Measurements from ENCODE around the gene TOR1AIP2.

GRCh38 chr1:179828554-179829110 lies 49.0 kb downstream of the TOR1AIP2 start:
- TF ChIP-seq, protein P1, sequence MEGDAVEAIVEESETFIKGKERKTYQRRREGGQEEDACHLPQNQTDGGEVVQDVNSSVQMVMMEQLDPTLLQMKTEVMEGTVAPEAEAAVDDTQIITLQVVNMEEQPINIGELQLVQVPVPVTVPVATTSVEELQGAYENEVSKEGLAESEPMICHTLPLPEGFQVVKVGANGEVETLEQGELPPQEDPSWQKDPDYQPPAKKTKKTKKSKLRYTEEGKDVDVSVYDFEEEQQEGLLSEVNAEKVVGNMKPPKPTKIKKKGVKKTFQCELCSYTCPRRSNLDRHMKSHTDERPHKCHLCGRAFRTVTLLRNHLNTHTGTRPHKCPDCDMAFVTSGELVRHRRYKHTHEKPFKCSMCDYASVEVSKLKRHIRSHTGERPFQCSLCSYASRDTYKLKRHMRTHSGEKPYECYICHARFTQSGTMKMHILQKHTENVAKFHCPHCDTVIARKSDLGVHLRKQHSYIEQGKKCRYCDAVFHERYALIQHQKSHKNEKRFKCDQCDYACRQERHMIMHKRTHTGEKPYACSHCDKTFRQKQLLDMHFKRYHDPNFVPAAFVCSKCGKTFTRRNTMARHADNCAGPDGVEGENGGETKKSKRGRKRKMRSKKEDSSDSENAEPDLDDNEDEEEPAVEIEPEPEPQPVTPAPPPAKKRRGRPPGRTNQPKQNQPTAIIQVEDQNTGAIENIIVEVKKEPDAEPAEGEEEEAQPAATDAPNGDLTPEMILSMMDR (conservative IDR thresholded peaks at IDR 0.05 in 1 of 2, IDR thresholded peaks at IDR 0.05 in 1 of 2; ENCODE audit: extremely low read depth in 1 of 2, insufficient read depth in 1 of 2, low read depth in 1 of 2, low read length in 2 of 2), result no peak
- no peak for TF ChIP-seq EZH2 (IDR thresholded peaks at IDR 0.05; ENCODE audit: borderline replicate concordance, low read length)

All from mammary epithelial cell (primary cell).